ENCODE data around the gene ZNF705A.
"Not testable (repeated sequence)": the region's sequence is repeated elsewhere in the genome, so short reads cannot be mapped to it uniquely, and the experiment has no call there.

Gene ZNF705A

GRCh38 chr12:8156845-8157244 lies at the start of gene ZNF705A:
ZNF705A (plus strand) TSS chr12:8157015; CDS start chr12:8172626, 15,611 bp downstream.
- DNase-seq (ENCODE audit: low read depth), result no peak

DNA sequence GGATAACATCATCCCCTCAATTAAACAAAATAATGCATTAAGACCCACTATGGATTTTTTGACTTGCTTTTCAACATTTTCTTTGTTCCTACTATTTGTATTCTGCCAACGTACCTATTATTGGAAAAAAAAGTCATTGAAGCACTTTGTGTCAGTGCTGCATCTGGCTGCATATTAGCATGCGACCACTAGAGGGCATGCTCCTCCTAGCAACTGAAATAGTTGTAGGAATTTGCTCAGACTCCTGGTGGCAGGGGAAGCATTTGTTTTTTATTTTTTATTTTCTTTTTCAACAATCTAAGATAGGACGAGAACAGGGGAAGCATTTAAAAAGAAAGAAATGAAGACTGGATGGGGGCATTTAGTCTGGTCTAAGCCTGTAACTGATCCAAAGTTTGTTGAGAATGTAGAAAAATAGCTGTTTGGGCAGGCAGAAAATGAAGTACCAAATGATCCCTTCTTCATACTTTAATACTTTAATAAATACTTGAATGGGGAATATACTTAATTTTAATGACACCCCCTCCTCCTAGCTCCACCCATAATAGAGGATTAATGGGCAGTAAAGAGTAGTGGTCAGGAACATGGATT lies 47.9 kb upstream of the ZNF705A start:
- DNase-seq (ENCODE audit: low read depth), result peak; percentile 42

DNA sequence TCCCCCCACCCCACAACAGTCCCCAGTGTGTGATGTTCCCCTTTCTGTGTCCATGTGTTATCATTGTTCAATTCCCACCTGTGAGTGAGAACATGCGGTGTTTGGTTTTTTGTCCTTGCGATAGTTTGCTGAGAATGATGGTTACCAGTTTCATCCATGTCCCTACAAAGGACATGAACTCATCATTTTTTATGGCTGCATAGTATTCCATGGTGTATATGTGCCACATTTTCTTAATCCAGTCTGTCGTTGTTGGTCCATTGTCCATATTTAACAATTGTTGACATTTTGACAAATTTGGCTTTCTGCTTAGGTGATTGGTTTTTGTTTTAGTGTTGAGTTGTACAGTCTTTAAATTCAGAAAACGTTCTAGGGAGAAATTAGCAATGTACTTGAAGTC lies 43.7 kb upstream of the ZNF705A start:
- DNase-seq (ENCODE audit: low read depth), result not testable (repeated sequence)

DNA sequence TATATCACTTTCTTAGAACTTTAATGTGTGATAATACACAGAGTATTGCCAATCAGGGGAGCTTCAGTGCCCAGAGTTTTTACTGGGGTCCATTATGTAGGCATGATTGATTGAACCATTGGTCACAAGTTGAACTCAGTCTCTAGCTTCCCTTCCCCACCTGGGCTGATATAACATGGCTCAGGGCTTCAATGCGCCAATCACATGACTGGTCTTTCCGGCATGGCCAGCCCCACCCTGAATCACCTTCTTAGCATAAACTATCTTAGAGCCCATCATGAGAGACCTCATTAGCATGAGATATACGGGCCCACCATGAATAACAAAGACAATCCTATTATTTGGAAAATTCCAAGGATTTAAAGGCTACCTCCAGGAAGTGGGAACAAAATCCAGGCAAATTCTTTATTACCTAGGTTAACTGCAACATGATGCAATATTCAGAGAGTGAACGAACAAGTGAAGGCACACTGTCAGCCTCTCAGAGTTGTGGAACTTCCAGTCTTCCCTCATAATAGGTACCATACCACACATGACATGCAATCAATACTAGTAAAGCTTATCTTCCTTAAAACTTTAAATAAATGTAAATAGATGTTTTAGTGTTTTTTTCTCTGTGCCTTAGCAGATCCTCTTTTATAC lies 36.6 kb upstream of the ZNF705A start:
- no peak for DNase-seq (ENCODE audit: low read depth)

DNA sequence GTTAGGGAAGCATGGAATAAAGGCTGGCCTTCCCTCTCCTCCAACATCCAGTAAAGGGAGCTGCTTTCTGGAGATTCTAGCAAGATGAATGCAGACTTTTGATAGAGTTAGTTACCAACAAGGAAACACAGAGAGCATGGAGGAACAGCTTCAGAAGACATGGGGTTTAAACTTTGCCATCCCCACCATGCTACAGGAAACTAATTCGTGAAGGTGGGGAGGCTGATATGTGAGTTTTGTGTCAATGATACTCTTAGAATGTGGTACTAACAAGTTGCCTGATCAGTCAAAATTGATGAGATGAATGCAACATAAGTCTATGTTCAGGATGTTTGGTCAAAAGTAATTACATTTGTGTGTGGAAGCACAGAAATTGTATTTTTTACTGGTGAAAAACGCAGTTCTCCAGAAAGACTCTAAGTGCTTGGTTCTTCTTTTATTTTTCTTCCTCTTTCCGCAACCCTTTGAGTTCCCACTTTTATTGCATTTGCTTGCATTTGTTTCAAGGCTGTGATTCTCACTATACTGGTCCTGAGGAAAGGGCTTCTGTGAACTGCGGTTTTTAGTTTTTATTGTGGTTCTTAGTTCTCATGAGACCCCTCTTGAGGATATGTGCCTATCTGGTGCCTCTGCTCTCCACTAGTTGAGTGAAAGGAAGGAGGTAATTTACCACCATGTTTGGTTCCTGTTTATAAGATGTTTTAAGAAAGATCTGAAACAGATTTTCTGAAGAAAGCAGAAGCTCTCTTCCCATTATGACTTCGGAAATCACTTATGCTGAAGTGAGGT lies 33.5 kb upstream of the ZNF705A start, which contains the start of gene CLEC4A:
CLEC4A (plus strand) TSS at position 494 of the 789 bp plus-strand sequence; CDS start at position 756, 262 bp downstream.
- no peak for DNase-seq (ENCODE audit: low read depth)

DNA sequence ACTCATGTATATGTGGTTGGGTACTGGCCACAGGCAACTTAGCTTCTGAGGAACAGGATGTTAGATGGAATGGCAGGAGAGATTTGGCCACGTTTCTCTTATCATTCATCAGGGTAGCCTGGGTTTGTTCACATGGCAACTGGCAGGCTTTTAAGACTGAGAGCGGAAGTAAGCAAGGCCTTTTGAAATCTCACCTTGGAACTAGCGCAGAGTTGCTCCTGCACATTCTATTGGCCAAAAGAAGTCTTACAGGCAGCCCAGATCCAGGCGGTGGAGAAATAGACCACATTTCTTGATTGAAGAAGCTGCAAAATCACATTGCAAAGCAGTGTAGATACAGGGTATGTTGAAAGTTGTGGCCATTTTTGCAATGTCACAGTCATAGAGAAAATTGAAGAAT lies 29.7 kb upstream of the ZNF705A start:
- DNase-seq (ENCODE audit: low read depth), result no peak

DNA sequence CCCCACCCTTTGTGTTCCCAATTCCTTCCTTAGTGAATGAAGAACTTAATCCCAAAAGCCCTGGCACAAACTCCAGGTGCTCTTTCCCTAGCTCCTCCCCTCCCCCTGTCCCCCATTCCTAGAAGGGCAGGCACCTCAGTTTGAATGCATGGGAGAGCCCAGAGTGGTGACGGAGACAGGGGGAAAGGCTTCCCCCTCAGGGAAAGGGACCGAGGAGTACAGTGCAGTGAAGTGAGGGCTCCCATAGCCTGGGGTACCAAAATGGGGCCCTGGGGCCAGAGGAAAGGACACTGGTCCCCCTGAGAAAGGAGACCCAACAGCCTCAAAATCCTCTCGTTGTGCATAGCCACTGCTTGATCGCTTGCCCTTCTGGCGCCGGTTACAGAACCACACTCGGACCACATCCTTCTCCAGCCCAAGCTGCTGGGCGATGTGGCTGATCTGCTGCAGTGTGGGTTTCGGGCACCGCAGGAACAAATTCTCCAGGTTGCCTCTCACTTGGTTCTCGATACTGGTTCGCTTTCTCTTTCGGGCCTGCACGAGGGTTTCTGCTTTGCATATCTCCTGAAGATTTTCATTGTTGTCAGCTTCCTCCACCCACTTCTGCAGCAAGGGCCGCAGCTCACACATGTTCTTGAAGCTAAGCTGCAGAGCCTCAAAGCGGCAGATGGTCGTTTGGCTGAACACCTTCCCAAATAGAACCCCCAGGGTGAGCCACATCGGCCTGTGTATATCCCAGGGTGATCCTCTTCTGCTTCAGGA lies 23.0 kb upstream of the ZNF705A start:
- not testable (repeated sequence) for DNase-seq (ENCODE audit: low read depth)

DNA sequence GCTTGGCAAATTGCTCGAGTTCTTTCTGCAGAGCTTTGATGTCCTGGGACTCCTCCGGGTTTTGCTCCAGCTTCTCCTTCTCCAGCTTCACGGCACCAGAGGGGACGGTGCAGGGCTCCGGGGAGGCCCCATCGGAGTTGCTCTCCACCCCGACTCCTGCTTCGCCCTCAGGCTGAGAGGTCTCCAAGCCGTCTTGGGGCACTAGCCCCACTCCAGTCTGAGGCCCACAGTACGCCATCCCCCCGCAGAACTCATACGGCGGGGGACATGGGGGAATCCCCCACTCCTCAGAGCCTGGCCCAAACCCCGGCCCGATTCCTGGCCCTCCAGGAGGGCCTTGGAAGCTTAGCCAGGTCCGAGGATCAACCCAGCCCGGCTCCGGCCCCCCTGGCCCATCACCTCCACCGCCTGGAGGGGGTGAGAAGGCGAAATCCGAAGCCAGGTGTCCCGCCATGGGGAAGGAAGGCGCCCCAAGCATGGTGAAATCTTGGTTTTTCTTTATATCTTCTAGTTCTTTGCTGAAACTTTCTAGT lies 22.4 kb upstream of the ZNF705A start:
- not testable (repeated sequence) for DNase-seq (ENCODE audit: low read depth)

- not testable (repeated sequence) for DNase-seq (ENCODE audit: low read depth)
Observed at GRCh38 chr12:8141647-8142046, 15.2 kb upstream of the ZNF705A start.

- no peak for DNase-seq (ENCODE audit: low read depth)
Observed at GRCh38 chr12:8143261-8143660, 13.6 kb upstream of the ZNF705A start.

GRCh38 chr12:8145754-8146441 lies 10.9 kb upstream of the ZNF705A start:
- DNase-seq (ENCODE audit: low read depth), result no peak

DNA sequence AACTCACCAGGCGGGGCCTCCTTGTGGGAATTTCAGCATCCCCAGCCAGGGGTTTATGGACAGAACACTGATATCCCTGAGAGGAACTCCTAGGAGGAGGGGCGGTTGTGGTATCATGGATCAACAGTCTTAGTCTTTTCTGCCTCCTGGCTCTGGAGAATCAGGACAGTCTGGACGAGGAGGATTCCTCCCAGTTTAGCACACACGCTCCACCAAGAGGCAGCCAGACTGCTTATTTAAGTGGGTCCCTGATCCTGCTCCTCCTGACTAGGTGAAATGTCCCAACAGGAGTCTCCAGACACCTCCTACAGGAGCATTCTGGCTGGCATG lies 10.4 kb upstream of the ZNF705A start:
- no peak for DNase-seq (ENCODE audit: low read depth)

DNA sequence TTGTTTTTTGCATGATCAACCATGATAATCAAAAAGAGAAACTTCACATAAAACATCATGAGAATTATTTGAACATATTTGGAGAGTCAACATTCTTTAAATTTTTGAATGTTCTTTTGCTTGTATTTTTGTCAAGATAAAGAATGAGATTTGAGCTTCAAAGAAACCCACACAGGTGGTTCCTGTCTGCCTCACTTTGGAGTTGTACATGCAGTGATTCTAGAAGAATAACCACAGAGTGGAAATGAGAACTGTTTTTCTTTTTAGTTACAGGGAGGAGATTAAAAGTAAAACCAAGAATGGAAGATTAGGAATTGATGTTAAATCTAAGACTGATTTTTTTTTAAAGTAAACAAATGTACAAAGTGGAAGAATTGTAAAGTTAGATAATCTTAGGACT lies 2.3 kb upstream of the ZNF705A start:
- no peak for DNase-seq (ENCODE audit: low read depth)

GRCh38 chr12:8156416-8156815 lies 399 bp upstream of the ZNF705A start:
- no peak for DNase-seq (ENCODE audit: low read depth)

DNA sequence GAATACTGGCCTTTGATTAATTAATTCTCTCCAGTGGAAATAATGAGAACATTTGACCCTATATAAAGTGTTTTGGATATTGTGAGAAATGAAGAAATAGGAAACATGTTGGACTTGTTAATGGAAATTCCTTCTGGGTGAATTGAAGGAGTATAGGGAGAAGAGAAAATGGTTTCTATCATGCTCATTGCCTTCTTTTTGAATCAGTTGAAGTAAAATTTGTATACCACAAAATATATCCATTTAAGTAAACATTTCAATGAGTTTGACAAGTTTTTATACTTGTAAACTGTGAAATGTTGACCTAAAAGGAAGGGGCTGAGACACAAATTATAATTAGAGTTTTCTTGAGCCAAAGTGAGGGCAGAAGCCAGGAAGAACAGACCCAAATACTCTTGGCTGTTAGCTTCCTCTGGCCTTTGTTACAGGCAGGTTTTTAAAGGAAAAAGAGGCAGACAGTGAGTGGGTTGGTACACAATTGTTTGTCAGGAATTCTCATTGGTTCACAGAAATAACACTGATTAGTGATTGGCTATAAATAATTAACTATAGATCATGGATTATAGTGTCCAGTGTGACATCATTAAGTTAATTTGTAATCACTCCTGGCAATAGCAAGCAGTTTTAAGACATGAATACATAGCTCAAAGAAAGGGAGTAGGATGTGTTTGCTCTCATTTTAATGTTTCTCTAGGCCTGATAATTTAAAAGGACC lies 826 bp downstream of the ZNF705A start:
- no peak for DNase-seq (ENCODE audit: low read depth)

- not testable (repeated sequence) for DNase-seq (ENCODE audit: low read depth)
Observed at GRCh38 chr12:8172911-8173310, 16.1 kb downstream of the ZNF705A start.

DNA sequence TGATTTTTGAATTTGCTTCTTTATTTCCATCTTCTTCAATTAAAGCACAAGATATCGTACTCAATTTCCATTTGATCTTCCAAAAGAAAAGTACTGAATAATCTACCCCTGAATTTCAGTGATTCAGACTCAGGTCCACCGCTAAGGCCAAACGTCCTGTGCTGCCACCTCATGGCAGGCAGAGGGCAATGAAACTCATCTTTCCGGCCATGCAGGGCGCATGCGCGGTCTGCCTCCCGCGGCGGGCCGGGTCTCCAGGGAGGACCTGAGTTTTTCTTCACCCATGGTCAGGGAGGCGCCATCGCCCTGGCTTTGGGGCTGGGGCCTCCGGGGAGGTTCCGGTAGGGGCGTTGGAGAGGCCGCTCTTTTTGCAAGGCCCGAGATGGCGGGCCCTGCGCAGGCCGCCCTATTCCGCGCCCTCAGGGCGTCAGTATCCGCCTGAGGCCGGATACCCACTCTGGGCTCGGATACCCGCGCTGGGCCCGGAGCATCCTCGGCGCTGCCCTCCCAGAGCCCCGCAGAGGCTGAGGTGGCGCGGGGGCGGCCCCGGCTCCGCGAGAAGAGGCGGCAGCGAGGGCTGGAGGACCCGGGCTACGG lies 23.3 kb downstream of the ZNF705A start:
- DNase-seq (ENCODE audit: low read depth), result peak; percentile 64

GRCh38 chr12:8181271-8181670 lies 24.5 kb downstream of the ZNF705A start:
- not testable (repeated sequence) for DNase-seq (ENCODE audit: low read depth)

GRCh38 chr12:8182923-8183322 lies 26.1 kb downstream of the ZNF705A start:
- DNase-seq (ENCODE audit: low read depth), result not testable (repeated sequence)

DNA sequence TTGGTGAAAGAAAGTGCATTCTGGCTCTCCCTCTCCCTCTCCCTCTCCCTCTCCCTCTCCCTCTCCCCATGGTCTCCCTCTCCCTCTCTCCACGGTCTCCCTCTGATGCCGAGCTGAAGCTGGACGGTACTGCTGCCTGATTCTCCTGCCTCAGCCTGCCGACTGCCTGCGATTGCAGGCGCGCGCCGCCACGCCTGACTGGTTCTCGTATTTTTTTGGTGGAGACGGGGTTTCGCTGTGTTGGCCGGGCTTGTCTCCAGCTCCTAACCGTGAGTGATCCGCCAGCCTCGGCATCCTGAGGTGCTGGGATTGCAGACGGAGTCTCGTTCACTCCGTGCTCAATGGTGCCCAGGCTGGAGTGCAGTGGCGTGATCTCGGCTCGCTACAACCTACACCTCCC lies 26.5 kb downstream of the ZNF705A start:
- not testable (repeated sequence) for DNase-seq (ENCODE audit: low read depth)
